Pancreas (tissue), 10 donors: ENCODE data around the gene AP4M1. TPM values are rescaled to one million over a fixed set of nuclear protein-coding genes. Genes with fewer than 3 reads are reported as not detected.

Source experiments
- ATAC-seq, 4 donors: fragments of 200-7000 bp; cut with Tn5 transposase; one replicate each; pipeline versions ENCODE4 v1.8.0 to v1.9.1; 2020; ENCODE audit warnings: mild to moderate bottlenecking in 4 of 4, moderate library complexity in 4 of 4
- DNase-seq, 6 donors: peaks; one replicate each; pipeline ENCODE4 v3.0.0-alpha.2; 2020
- FAIRE-seq: peaks from 2 replicates; lab custom pipeline; 2012; peaks lifted over from hg19 to GRCh38; lab: Jason Lieb, UNC
- H3K27ac ChIP-seq, 4 donors: fragments of 200-600 bp; sonication (generic); 1 replicate in 3 of 4; 2 replicates in 1 of 4; pipeline versions ENCODE4 v1.5.0 to v1.8.0; 2020
- H3K27me3 ChIP-seq, 4 donors: fragments of 200-600 bp; one replicate each; pipeline ENCODE4 v1.8.0; 2021
- H3K36me3 ChIP-seq, 3 donors: fragments of 200-600 bp; sonication (generic) in 1 of 3; one replicate each; pipeline versions ENCODE4 v1.5.0 to v1.8.0; 2020 to 2021
- H3K4me1 ChIP-seq, 3 donors: fragments of 200-600 bp; one replicate each; pipeline ENCODE4 v1.8.0; 2021
- H3K4me3 ChIP-seq, 4 donors: fragments of 200-600 bp; sonication (generic) in 2 of 4; one replicate each; pipeline versions ENCODE4 v1.5.0 to v1.8.0; 2020 to 2021
- H3K9me3 ChIP-seq, 4 donors: fragments of 200-600 bp; one replicate each; pipeline ENCODE4 v1.8.0; 2021
- CTCF ChIP-seq, 4 donors: fragments of 200-600 bp; sonication (generic) in 3 of 4; IDR thresholded peaks; one replicate each; pipeline versions ENCODE4 v1.5.0 to v1.8.0; 2021; ENCODE audit warnings: antibody characterized with exemption in 4 of 4
- WGBS, 2 donors: extraction: QIAGEN DNeasy Blood & Tissue Kit; methylation state at CpG; one replicate each; pipeline ENCODE4 v1.1.7; 2013; 5-methylcytosine and 5-hydroxymethylcytosine counted together
- intact Hi-C, 3 donors: fragments of 100-400 bp; cut with DNase I; formaldehyde crosslinking; loops; one replicate each; pipeline versions ENCODE4 v1.11.1 to v1.14.2; 2022
- polyA plus RNA-seq, 2 donors: library from polyadenylated mRNA; stranded (reverse); fragments of 200-250 nt; gene quantifications; one replicate each; pipeline ENCODE4 v1.2.3, GENCODE V29; 2013
- total RNA-seq, 6 donors: library from RNA; stranded (reverse); fragmentation: NEBNext Ultra II Directional in 4 of 6; extraction: Animal tissue kit (Norgen Biotek cat#: 25700) in 4 of 6; gene quantifications; one replicate each; pipeline versions ENCODE4 v1.2.1 to v1.2.4, GENCODE V29; 2021 to 2023
- donor health status: healthy with polysubstance abuse.
- donor health status: DM: no; HTN: no; CAD: no; lungs with moderate emphysema.
- donor health status: DM: no; HTN: no; CAD: no.
- donor health status: control.
- donor health status: control.
- donor health status: Bipolar disorder and iron deficiency.
- donor health status: DM: yes; HTN: yes; CAD: no.
- donor health status: DM: no; HTN: no; CAD: no.
- donor health status: DM: no; HTN: no; CAD: no.
- donor health status: DM: yes; HTN: yes; CAD: no.

The AP4M1 gene
- total and polyA plus RNA-seq, 8 donors, result 8.6 to 25.4 (median 12.2) TPM

GRCh38 chr7:100088621-100089457, 12.6 kb upstream of the AP4M1 start, which contains the start of gene COPS6:
Gene COPS6, plus strand, starts transcription at chr7:100088969. Its CDS starts 22 bp downstream, at chr7:100088991.
- Histone ChIP-seq H3K27ac (peak within 1 kb of the TSS; percentile 70 to 84 (median 80)), H3K27me3 (no peaks in the 10 kb centered on the region), H3K4me3 (peak within 1 kb of the TSS; percentile 59 to 97 (median 79)), H3K36me3 (peaks cover 0 to 25% (median 2%) of the 10 kb centered on the region in 3 donors), H3K9me3 (no peaks in the 10 kb centered on the region), H3K4me1 (peaks cover 0 to 7% (median 7%) of the 10 kb centered on the region in 3 donors)
- TF ChIP-seq CTCF (IDR thresholded peaks at IDR 0.05), result no peak
- peak; percentile 91 to 95 (median 94) for ATAC-seq
- no peak for FAIRE-seq
- WGBS, 2 donors, result 1% methylated on average over 68 of the region's 68 CpGs
- DNase-seq, result peak; percentile 78 to 97 (median 85)
- intact Hi-C loops, result no loop called here

GRCh38 chr7:100089458-100090196, 11.8 kb upstream of the AP4M1 start:
- no peak for FAIRE-seq
- intact Hi-C loops, result no loop called here
- 26 to 35% methylated on average over 7 of the region's 7 CpGs for WGBS, 2 donors
- peaks cover 0 to 7% (median 7%) of the 10 kb centered on the region in 3 donors for H3K4me1 ChIP-seq
- DNase-seq, result no peak
- peaks cover 0 to 31% (median 9%) of the 10 kb centered on the region in 3 donors for H3K36me3 ChIP-seq
- H3K4me3 ChIP-seq, result peak overlapping the region; percentile 59 to 97 (median 79)
- TF ChIP-seq CTCF (IDR thresholded peaks at IDR 0.05), result no peak
- no peaks in the 10 kb centered on the region for H3K27me3 ChIP-seq
- H3K27ac ChIP-seq, result peak overlapping the region in 1 of 4 donors; percentile 84
- H3K9me3 ChIP-seq, result no peaks in the 10 kb centered on the region
- no peak for ATAC-seq

GRCh38 chr7:100090527-100091410, 10.7 kb upstream of the AP4M1 start:
- Histone ChIP-seq H3K9me3 (no peaks in the 10 kb centered on the region), H3K4me1 (peaks cover 0 to 7% (median 7%) of the 10 kb centered on the region in 3 donors), H3K36me3 (peaks cover 0 to 42% (median 13%) of the 10 kb centered on the region in 3 donors), H3K4me3 (no peak overlapping the region), H3K27ac (no peak overlapping the region), H3K27me3 (no peaks in the 10 kb centered on the region)
- no peak for ATAC-seq
- 89 to 91% methylated on average over 14 of the region's 14 CpGs for WGBS, 2 donors
- intact Hi-C loops, result no loop called here
- no peak for FAIRE-seq
- DNase-seq, result no peak
- no peak for TF ChIP-seq CTCF (IDR thresholded peaks at IDR 0.05)

- no peaks in the 10 kb centered on the region for H3K27me3 ChIP-seq
- 68 to 70% methylated on average over 19 of the region's 19 CpGs for WGBS, 2 donors
- H3K9me3 ChIP-seq, result no peaks in the 10 kb centered on the region
- no peak overlapping the region for H3K4me3 ChIP-seq
- peaks cover 0 to 50% (median 21%) of the 10 kb centered on the region in 3 donors for H3K36me3 ChIP-seq
- intact Hi-C loops, result no loop called here
- no peak for DNase-seq
- no peak for FAIRE-seq
- no peak for ATAC-seq
- no peak overlapping the region for H3K27ac ChIP-seq
- TF ChIP-seq CTCF (IDR thresholded peaks at IDR 0.05), result no peak
- H3K4me1 ChIP-seq, result peaks cover 0 to 7% (median 7%) of the 10 kb centered on the region in 3 donors
Observed at GRCh38 chr7:100091411-100092181, 9.8 kb upstream of the AP4M1 start.
